ENCODE measurements around the gene MARCKS.

The MARCKS gene

DNA sequence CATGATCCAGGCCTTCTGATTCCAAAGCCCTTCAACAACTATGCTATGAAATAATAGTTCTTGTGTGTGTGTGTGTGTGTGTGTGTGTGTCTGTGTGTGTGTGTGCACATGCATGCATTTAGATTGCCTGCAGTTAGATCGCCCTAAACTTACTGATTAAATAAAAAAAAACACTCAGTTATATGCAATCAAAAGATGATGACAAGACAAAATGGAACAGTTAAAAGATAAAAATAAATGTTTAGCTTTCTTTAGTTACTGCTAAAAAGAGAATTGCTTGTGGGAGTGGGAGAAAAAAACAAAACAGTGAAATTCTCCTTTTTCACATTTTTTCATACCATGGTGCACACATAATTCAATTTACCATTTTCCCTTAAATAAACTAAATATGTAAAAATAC, 29.4 kb downstream of the MARCKS start:
- Histone ChIP-seq H3K4me3 (no peak overlapping the region), H3K9ac (ENCODE audit: insufficient read length) (no peak overlapping the region), H3K9me3 (ENCODE audit: low read depth, low read length) (no peaks in the 10 kb centered on the region), H3K27ac (no peak overlapping the region), H3K36me3 (ENCODE audit: insufficient read depth, low read length) (no peaks in the 10 kb centered on the region)
- DNase-seq (ENCODE audit: low read depth, low spot score): no peak
- no peak for TF ChIP-seq FOXP2 (optimal IDR thresholded peaks at IDR 0.05; ENCODE audit: control extremely low read depth, extremely low read length, insufficient read depth)
- no peak for TF ChIP-seq EZH2 (IDR thresholded peaks at IDR 0.05)
- no peak for TF ChIP-seq POLR2AphosphoS5 (IDR thresholded peaks at IDR 0.05; ENCODE audit: borderline replicate concordance, low read depth, low read length)

DNA sequence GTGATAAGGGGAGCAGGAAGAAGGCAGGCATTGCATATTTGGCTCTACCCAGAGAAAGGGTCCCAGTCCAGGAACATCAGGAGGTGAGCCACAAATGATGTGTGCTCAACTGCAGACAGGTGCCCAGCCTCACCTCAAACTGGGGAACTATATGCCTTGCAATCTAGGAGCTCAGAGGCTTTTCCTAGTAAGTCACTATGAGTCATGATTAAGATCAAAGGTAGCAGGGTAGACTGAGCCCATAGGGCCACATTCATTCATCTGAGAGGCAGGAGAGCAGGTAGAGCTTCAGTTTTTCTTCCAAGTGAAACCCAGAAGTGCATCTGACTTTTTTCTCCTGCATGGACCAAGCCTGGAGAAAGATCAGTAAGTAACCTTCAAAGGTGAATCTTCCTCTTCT, 31.3 kb downstream of the MARCKS start:
- DNase-seq (ENCODE audit: low read depth, low spot score): no peak
- no peak overlapping the region for H3K27ac ChIP-seq
- no peaks in the 10 kb centered on the region for H3K36me3 ChIP-seq (ENCODE audit: insufficient read depth, low read length)
- no peak overlapping the region for H3K9ac ChIP-seq (ENCODE audit: insufficient read length)
- H3K9me3 ChIP-seq (ENCODE audit: low read depth, low read length): no peaks in the 10 kb centered on the region
- TF ChIP-seq EZH2 (IDR thresholded peaks at IDR 0.05): no peak
- TF ChIP-seq FOXP2 (optimal IDR thresholded peaks at IDR 0.05; ENCODE audit: control extremely low read depth, extremely low read length, insufficient read depth): no peak
- TF ChIP-seq POLR2AphosphoS5 (IDR thresholded peaks at IDR 0.05; ENCODE audit: borderline replicate concordance, low read depth, low read length): no peak
- H3K4me3 ChIP-seq: no peak overlapping the region

DNA sequence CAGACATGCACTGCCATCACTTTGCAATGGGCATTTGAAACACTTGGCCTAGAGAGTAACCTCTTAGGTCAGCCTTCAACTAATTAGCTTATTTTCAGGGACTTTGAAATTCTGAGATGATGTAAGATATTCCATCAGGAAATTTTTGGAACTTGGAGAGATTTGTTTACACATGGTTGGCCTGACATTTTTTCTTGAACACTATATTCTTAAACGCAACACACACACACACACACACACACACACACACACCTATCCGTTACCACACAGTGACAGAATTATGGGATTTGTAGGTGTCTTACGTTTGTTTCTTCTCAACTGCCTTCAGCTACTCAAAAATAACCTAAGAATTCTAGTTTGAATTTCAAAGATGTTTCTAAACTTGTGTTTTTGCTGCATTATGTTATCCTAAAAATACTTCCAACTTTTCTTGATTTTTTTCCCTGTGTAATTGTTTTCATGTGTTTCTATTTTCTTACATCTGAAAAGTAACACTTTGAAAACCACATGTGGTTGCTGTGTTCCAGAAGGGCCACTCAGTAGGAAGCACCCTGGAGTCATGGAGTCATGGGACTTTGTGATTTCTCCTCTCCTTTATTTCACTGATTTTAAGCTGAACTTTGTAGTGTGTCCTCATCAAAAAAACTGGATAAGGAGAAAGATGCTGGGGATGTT, 31.9 kb downstream of the MARCKS start:
- Histone ChIP-seq H3K27ac (no peak overlapping the region), H3K4me3 (no peak overlapping the region), H3K36me3 (ENCODE audit: insufficient read depth, low read length) (no peaks in the 10 kb centered on the region), H3K9me3 (ENCODE audit: low read depth, low read length) (no peaks in the 10 kb centered on the region), H3K9ac (ENCODE audit: insufficient read length) (no peak overlapping the region)
- TF ChIP-seq POLR2AphosphoS5 (IDR thresholded peaks at IDR 0.05; ENCODE audit: borderline replicate concordance, low read depth, low read length) (no peak), FOXP2 (optimal IDR thresholded peaks at IDR 0.05; ENCODE audit: control extremely low read depth, extremely low read length, insufficient read depth) (no peak), EZH2 (IDR thresholded peaks at IDR 0.05) (no peak)
- DNase-seq (ENCODE audit: low read depth, low spot score): no peak

DNA sequence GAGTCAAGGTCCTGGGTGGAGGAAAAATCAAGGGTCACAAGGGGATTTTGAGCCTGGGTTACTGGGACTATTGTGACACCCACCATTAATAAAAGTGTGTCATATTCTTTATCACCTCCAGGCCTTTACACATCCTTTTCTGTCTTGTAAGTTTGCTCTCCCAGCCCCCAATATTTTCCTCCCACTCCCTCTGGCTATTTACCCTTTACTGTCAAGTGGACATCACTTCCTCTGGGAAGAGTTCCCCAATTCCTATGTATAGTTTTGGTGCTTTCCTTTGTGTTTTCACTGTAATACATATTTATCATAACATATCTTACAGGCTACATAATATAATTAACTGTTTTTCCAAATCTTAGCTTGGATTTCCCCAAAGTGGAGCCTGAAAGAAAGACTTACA, 36.3 kb downstream of the MARCKS start:
- no peak for DNase-seq (ENCODE audit: low read depth, low spot score)

DNA sequence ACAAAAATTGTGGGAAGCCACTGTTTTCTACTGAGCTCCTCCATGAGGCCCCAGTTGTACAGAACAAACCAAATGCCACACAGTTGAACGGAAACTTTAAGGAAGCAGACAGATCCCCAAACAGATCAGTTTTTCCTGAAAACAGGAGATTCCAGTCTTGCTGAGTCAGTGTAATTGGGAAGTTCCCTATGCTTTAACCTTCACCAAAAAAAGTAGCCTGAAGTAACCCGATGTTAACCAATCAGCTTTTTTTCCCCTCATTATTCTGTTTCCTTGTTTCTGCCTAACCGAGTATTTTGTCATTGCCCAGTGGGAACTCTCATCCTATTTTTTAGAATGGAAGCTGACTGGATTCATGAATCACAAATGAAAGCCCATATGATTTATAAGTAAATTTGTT, 36.7 kb downstream of the MARCKS start:
- H3K9ac ChIP-seq (ENCODE audit: insufficient read length): no peak overlapping the region
- TF ChIP-seq EZH2 (IDR thresholded peaks at IDR 0.05): no peak
- TF ChIP-seq POLR2AphosphoS5 (IDR thresholded peaks at IDR 0.05; ENCODE audit: borderline replicate concordance, low read depth, low read length): no peak
- no peak for TF ChIP-seq FOXP2 (optimal IDR thresholded peaks at IDR 0.05; ENCODE audit: control extremely low read depth, extremely low read length, insufficient read depth)
- H3K36me3 ChIP-seq (ENCODE audit: insufficient read depth, low read length): no peaks in the 10 kb centered on the region
- no peak overlapping the region for H3K4me3 ChIP-seq
- H3K27ac ChIP-seq: no peak overlapping the region
- DNase-seq (ENCODE audit: low read depth, low spot score): no peak
- no peaks in the 10 kb centered on the region for H3K9me3 ChIP-seq (ENCODE audit: low read depth, low read length)

More for the DNA sequence above, 36.3 kb downstream of the MARCKS start:
- no peaks in the 10 kb centered on the region for H3K9me3 ChIP-seq (ENCODE audit: low read depth, low read length)
- TF ChIP-seq POLR2AphosphoS5 (IDR thresholded peaks at IDR 0.05; ENCODE audit: borderline replicate concordance, low read depth, low read length): no peak
- no peak overlapping the region for H3K9ac ChIP-seq (ENCODE audit: insufficient read length)
- H3K36me3 ChIP-seq (ENCODE audit: insufficient read depth, low read length): no peaks in the 10 kb centered on the region
- H3K27ac ChIP-seq: no peak overlapping the region
- no peak overlapping the region for H3K4me3 ChIP-seq

DNA sequence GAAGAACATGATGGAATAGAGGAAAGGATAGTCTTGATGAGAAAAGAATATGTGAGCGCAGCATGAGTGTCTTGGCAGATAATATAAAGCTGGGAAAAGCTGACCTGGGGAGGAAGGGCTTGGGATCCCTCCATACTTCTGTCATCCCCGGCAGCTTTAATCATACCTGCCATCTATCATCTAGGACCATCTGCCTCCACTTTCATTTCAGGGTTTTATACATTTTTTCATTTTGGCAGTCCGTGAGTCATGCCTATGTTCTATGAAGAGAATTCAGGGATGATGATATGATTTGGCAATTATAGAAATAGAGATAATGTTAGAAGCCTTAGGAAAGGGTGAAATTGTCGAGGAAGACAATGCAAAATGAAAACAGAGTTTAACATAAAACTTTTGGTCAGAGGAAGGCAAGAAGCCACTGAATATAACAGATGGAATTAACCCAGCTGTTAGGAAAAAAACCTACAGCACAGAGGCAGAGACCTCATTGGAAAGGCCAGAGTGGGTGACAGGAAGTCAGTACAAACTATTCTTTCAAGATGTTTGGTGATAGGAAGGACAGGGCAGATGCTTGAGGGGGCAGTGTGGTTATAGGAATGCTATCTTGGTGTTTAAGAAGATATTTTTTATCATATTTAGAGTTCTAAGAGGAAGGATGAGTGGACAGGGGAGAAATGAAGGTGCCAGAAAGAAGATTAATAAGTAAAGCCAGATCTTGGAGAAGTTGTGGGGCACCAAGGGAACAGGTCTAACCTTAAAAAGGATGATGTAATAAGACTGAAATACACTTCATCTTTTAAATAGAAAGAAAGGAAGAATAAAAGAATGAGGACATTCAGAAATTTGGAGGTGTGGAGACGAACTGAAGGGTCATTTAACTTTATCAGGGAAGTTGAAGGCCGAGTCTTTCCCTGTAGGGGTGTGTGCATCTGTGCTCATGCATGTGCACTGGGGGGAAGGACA, 37.8 kb downstream of the MARCKS start:
- Histone ChIP-seq H3K36me3 (ENCODE audit: insufficient read depth, low read length) (no peaks in the 10 kb centered on the region), H3K4me3 (no peak overlapping the region), H3K9me3 (ENCODE audit: low read depth, low read length) (no peaks in the 10 kb centered on the region), H3K27ac (no peak overlapping the region), H3K9ac (ENCODE audit: insufficient read length) (no peak overlapping the region)
- no peak for DNase-seq (ENCODE audit: low read depth, low spot score)
- TF ChIP-seq EZH2 (IDR thresholded peaks at IDR 0.05): no peak

DNA sequence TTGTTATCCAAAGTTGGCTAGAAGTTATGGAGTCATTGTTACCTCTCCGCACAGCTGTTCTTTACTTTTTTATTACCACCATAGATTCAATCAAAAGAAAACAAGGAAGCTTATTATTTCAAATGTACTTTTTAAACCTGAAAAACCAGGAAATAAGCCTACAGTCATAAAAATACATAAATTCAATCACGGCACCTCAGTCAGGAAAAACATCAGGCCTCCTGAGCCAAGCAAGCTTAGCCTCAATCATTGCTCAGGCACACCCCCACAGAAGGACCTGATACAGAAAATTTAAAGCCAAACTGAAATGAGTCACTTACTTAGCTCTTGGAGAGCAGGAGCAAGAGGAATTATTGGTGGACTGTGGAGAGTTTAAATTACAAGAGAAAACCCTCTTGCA, 44.3 kb downstream of the MARCKS start:
- no peak overlapping the region for H3K27ac ChIP-seq
- no peak overlapping the region for H3K4me3 ChIP-seq
- TF ChIP-seq POLR2AphosphoS5 (IDR thresholded peaks at IDR 0.05; ENCODE audit: borderline replicate concordance, low read depth, low read length): no peak
- DNase-seq (ENCODE audit: low read depth, low spot score): no peak
- no peaks in the 10 kb centered on the region for H3K36me3 ChIP-seq (ENCODE audit: insufficient read depth, low read length)
- H3K9ac ChIP-seq (ENCODE audit: insufficient read length): no peak overlapping the region
- no peaks in the 10 kb centered on the region for H3K9me3 ChIP-seq (ENCODE audit: low read depth, low read length)

DNA sequence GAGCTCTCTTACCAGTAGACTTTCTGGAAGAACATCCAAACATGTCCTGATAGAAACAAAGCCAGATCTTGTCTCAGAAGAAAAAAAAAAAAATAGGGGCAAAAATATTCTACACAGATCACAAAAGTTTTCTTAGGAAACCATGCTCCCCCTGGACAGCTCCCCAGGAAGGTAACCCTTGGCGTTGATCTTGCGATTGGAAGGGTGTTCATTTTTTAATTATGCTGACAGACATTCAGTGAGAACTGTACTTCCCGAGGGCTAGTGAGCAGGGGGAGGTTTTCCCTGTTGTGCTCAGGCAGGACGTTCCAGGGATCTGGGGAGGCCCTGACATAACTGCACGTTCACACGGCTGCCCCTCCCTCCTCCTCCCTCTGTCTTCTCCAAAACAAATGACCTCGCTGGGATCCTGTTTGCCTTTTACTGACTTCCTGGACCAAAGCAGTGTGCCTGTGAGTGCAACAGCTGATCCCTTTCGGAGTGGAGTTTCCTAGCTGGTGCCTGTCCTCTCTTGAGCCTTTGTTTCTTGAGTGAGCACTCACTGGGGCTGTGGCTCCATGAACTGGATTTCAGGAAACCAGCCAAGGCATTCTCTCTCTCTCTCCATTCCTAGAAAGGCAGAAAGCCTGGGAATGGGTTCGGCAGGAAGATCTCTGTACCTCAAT, 46.7 kb downstream of the MARCKS start:
- H3K36me3 ChIP-seq (ENCODE audit: insufficient read depth, low read length): no peaks in the 10 kb centered on the region
- no peak for DNase-seq (ENCODE audit: low read depth, low spot score)
- TF ChIP-seq FOXP2 (optimal IDR thresholded peaks at IDR 0.05; ENCODE audit: control extremely low read depth, extremely low read length, insufficient read depth) (no peak), EZH2 (IDR thresholded peaks at IDR 0.05) (no peak), POLR2AphosphoS5 (IDR thresholded peaks at IDR 0.05; ENCODE audit: borderline replicate concordance, low read depth, low read length) (no peak)
- no peak overlapping the region for H3K4me3 ChIP-seq
- no peak overlapping the region for H3K9ac ChIP-seq (ENCODE audit: insufficient read length)
- no peak overlapping the region for H3K27ac ChIP-seq
- H3K9me3 ChIP-seq (ENCODE audit: low read depth, low read length): no peaks in the 10 kb centered on the region

All from SK-N-MC (cell line).